Cardiac muscle cell (in vitro differentiated cells and primary cell): Measurements from ENCODE around the gene CHRNB4. TPM values are rescaled to one million over a fixed set of nuclear protein-coding genes. Genes with fewer than 3 reads are reported as not detected.

Experiments used
- DNase-seq, 2 donors: peaks; one replicate each; pipeline versions ENCODE4 v3.0.0 to v3.0.0-alpha.2; 2010 to 2017; ENCODE audit warnings: low read depth in 1 of 2, low spot score in 1 of 2
- H3K27ac ChIP-seq: fragments of 200-600 bp; sonication (generic); 2 replicates; pipeline ENCODE4 v1.5.1; 2016
- H3K27me3 ChIP-seq: fragments of 200-600 bp; sonication (generic); 2 replicates; pipeline ENCODE4 v1.6.0; 2016; ENCODE audit warnings: control low read depth
- H3K36me3 ChIP-seq: fragments of 200-600 bp; sonication (generic); 2 replicates; pipeline ENCODE4 v1.5.1; 2016; ENCODE audit warnings: control low read depth
- H3K4me1 ChIP-seq: fragments of 200-600 bp; sonication (generic); 2 replicates; pipeline ENCODE4 v1.8.1; 2017; ENCODE audit warnings: low read depth, mild to moderate bottlenecking, mixed run types
- H3K4me3 ChIP-seq: fragments of 200-600 bp; sonication (generic); 2 replicates; pipeline ENCODE4 v1.5.1; 2016; ENCODE audit warnings: mild to moderate bottlenecking
- H3K9me3 ChIP-seq: fragments of 200-600 bp; sonication (generic); 2 replicates; pipeline ENCODE4 v1.5.1; 2017; ENCODE audit warnings: low read depth, mild to moderate bottlenecking, control low read depth
- CTCF ChIP-seq: IDR thresholded peaks from 2 replicates; pipeline ENCODE4 v1.5.1; 2012; ENCODE audit warnings: low read depth, mild to moderate bottlenecking, low read length
- polyA plus RNA-seq: library from polyadenylated mRNA; unstranded; fragments of >200 nt; fragmentation: Nextera tagmentation; extraction: Ambion mirVana; gene quantifications from 2 replicates; pipeline ENCODE4 v1.2.1, GENCODE V29; 2016
- total RNA-seq: library from RNA; depleted of rRNA; stranded (reverse); fragments of >200 nt; gene quantifications from 2 replicates; pipeline ENCODE4 v1.2.3, GENCODE V29; 2016

Gene CHRNB4
- total and polyA plus RNA-seq, 2 experiments from 2014 or later = 0.57 TPM; not detected in 1

GRCh38 chr15:78620021-78620526 lies 20.9 kb downstream of the CHRNB4 start:
- no peaks in the 10 kb centered on the region for H3K9me3 ChIP-seq
- no peaks in the 10 kb centered on the region for H3K4me1 ChIP-seq
- TF ChIP-seq CTCF = peak; percentile 28
- peaks cover 33% of the 10 kb centered on the region for H3K27me3 ChIP-seq
- H3K36me3 ChIP-seq = no peaks in the 10 kb centered on the region
- H3K27ac ChIP-seq = no peak overlapping the region
- peak; percentile 15 to 68 for DNase-seq
- H3K4me3 ChIP-seq = peak overlapping the region; percentile 60

- Histone ChIP-seq H3K4me3 (peak overlapping the region; percentile 60), H3K4me1 (no peaks in the 10 kb centered on the region), H3K27ac (no peak overlapping the region), H3K9me3 (no peaks in the 10 kb centered on the region), H3K27me3 (peaks cover 33% of the 10 kb centered on the region), H3K36me3 (no peaks in the 10 kb centered on the region)
- TF ChIP-seq CTCF = no peak
- DNase-seq = no peak
These were observed 21.7 kb downstream of the CHRNB4 start for GRCh38 chr15:78619022-78619950.

GRCh38 chr15:78618490-78618934 lies 22.5 kb downstream of the CHRNB4 start:
- no peaks in the 10 kb centered on the region for H3K9me3 ChIP-seq
- peak; percentile 80 for TF ChIP-seq CTCF
- peak; percentile 93 to 94 for DNase-seq
- H3K36me3 ChIP-seq = no peaks in the 10 kb centered on the region
- peaks cover 33% of the 10 kb centered on the region for H3K27me3 ChIP-seq
- H3K27ac ChIP-seq = no peak overlapping the region
- no peak overlapping the region for H3K4me3 ChIP-seq
- H3K4me1 ChIP-seq = no peaks in the 10 kb centered on the region

GRCh38 chr15:78618064-78618463 lies 22.9 kb downstream of the CHRNB4 start:
- TF ChIP-seq CTCF = no peak
- Histone ChIP-seq H3K36me3 (no peaks in the 10 kb centered on the region), H3K27ac (no peak overlapping the region), H3K4me1 (no peaks in the 10 kb centered on the region), H3K4me3 (no peak overlapping the region), H3K27me3 (peaks cover 29% of the 10 kb centered on the region), H3K9me3 (no peaks in the 10 kb centered on the region)
- DNase-seq = no peak

- H3K9me3 ChIP-seq = no peaks in the 10 kb centered on the region
- H3K27ac ChIP-seq = no peak overlapping the region
- no peak for DNase-seq
- peaks cover 28% of the 10 kb centered on the region for H3K27me3 ChIP-seq
- TF ChIP-seq CTCF = no peak
- no peaks in the 10 kb centered on the region for H3K4me1 ChIP-seq
- no peak overlapping the region for H3K4me3 ChIP-seq
- no peaks in the 10 kb centered on the region for H3K36me3 ChIP-seq
These were observed 23.5 kb downstream of the CHRNB4 start for GRCh38 chr15:78617516-78617915.
